ENCODE results near the gene RESP18.
"Not testable (repeated sequence)": the region's sequence is repeated elsewhere in the genome, so short reads cannot be mapped to it uniquely, and the experiment has no call there.

RESP18 gene

DNA sequence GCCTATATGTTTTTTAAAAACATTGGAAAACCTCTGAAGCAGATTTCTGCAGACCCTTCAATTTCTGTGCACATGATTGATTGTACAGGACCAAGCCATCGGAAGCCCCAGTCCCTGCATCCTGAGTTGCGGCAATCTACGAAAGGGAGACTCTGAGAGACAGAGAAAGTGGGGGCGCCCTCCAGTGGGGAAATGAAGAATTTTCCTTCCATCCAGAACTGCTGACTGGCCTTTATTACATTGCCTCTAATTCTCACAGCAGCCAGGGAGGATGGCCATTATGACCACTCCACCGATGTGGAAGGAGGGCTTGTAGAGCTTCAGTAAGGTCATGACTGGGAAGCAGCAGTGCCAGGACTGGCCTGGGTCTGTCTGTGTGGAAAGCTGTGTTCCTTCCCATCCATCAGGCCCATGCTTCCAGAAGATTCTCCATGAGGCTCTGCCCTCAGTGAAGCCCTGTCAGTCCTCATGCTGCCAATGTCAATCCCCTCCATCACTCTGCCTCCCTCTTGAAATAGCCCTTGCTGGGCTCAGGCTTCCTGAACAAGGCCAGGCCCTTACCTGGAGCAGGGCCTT lies 20.0 kb upstream of the RESP18 start:
- peak; percentile 31 to 72 for DNase-seq (ENCODE audit: low read depth in 1 of 2, low spot score in 1 of 2)
- in situ Hi-C loops (cut with HindIII; ENCODE audit: low pct_unique_long_range_greater_than_20kb, low sequenced_read_pairs), result no loop called here
- no peak for TF ChIP-seq JUND (IDR thresholded peaks at IDR 0.05; ENCODE audit: low read depth)

DNA sequence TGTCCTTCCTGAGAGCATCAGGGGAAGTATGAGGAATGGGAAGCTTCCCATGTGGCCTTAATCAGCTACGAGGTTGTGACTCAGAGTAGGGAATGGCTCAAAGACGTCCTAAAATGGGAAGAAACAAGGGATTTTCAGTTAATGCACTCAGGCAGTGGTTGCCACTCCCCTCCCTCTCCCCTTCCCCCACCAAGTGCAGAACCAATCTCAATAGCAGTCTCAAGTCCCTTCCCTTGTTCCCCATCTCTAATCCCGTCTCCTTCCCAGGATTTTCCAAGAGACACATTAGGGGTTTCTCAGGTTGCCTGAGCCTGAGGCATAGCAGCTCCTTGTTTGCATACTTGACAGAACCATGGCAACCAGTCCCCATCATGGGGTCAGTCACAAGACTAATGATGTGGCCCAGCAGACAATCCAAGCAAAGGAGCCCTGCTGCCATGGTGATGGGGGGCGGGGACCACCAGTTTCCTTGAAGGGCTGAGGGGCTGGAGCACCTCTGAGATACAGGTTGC lies 18.2 kb upstream of the RESP18 start:
- no peak for TF ChIP-seq JUND (IDR thresholded peaks at IDR 0.05; ENCODE audit: low read depth)
- in situ Hi-C loops (cut with HindIII; ENCODE audit: low pct_unique_long_range_greater_than_20kb, low sequenced_read_pairs), result no loop called here
- no peak for DNase-seq (ENCODE audit: low read depth in 1 of 2, low spot score in 1 of 2)

DNA sequence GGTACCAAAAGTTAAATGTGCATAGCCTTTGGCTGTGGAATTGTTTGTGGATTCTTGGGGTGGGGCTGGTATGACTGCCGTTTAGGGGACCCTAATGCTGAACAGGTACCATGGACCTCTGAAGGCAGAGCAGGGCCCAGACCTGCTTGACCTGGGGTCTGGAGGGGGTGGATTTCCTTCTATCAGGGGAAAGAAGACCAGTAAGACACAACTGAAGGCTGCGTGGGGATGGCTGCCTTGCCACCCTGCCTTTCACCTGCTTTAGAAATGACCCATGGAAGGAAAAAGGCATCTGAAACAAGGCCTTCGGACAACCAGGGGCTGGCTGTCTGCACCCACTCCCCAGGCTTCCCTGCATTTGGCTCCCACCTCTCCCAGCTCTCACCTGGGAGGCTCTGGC lies 17.7 kb upstream of the RESP18 start:
- DNase-seq (ENCODE audit: low read depth in 1 of 2, low spot score in 1 of 2), result no peak
- in situ Hi-C loops (cut with HindIII; ENCODE audit: low pct_unique_long_range_greater_than_20kb, low sequenced_read_pairs), result no loop called here
- no peak for TF ChIP-seq JUND (IDR thresholded peaks at IDR 0.05; ENCODE audit: low read depth)

DNA sequence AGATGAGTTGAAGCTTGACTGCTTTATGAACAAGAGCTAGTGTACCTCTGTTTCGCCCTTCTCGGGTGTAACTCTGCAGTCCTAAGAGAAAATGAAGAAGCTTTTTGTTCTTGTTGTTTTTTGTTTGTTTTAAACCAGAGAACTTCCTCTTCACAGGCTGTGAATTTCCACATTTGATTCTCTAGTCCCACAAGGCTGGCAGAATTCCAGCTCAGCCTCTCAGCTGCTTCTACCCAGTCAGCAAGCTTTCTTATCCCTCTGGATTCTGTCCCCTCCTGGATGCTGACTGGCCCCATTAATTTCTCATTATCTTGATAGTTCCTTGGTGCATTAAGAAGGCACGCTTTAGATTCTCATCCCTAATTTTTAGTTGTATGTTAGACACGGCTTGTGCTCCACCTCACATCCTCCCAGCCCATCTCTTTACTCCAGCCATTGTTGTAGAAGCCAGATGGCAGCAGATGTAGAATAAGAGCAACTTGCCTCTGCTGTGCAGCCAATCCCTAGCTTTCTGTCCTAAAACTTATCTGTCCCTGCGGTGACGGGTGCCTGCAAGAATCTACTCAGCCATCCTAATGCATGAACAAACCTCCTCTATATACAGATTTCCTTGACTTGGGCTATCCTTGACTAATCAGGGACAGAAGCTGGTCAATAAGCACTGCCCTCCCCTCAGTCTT lies 12.3 kb upstream of the RESP18 start:
- TF ChIP-seq JUND (IDR thresholded peaks at IDR 0.05; ENCODE audit: low read depth), result no peak
- in situ Hi-C loops (cut with HindIII; ENCODE audit: low pct_unique_long_range_greater_than_20kb, low sequenced_read_pairs), result no loop called here
- peak in 1 of 2 experiments; percentile 35 for DNase-seq (ENCODE audit: low read depth in 1 of 2, low spot score in 1 of 2)

GRCh38 chr2:219335373-219335786 lies 2.8 kb upstream of the RESP18 start:
- in situ Hi-C loops (cut with HindIII; ENCODE audit: low pct_unique_long_range_greater_than_20kb, low sequenced_read_pairs), result no loop called here
- no peak for DNase-seq (ENCODE audit: low read depth in 1 of 2, low spot score in 1 of 2)
- no peak for TF ChIP-seq JUND (IDR thresholded peaks at IDR 0.05; ENCODE audit: low read depth)

DNA sequence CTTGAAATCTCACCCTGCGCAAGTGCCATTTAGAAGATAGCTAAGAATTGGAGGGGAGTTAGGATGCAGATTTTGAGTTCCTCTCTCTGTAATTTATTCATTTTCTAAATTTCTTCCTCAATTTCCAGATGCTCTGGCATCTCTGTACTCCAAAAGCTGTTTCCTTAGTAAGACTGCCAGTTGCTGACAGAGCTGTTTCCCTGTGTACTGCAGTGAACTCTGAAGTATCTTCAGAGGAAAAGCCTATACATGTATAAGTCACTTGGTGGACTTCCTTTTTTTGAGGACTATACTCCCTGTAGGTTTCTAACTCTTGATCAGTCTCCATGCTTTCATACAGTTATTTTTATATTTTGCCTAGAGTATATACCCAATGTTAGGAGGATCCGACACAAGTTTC lies 1.5 kb upstream of the RESP18 start:
- no peak for DNase-seq (ENCODE audit: low read depth in 1 of 2, low spot score in 1 of 2)
- TF ChIP-seq JUND (IDR thresholded peaks at IDR 0.05; ENCODE audit: low read depth), result no peak
- in situ Hi-C loops (cut with HindIII; ENCODE audit: low pct_unique_long_range_greater_than_20kb, low sequenced_read_pairs), result no loop called here

DNA sequence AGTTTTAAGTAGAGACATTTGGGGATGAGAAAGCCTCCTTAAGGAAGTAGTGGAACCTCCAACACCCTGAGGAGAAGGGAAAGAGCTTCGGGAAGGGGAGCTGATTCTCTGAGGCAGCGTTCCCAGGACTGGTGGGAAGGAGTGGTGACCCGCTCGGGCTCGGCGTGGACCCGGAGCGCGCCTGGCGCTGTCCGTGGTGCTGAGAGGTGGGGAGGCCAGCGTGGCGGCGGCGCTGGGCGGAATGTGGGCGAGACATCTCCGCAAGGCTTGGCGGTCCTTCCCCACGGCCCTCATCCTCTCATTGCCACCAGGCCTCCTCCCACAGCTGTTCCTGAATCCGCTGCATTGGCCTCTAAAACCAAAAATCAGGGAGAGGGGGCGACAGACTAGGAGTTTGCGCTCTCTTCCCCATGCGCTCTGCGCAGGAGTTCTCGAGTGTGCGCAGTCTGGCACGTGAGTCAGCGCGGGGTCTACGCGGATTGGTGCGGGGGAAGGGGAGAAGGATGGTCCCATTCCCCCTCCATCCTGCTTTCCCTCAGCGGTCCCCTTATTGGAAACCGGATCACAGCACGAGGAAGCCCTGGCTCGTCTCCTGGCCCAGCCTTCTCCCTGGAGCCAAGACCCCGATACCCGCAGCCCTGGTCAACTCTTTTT lies 857 bp downstream of the RESP18 start:
- in situ Hi-C loops (cut with HindIII; ENCODE audit: low pct_unique_long_range_greater_than_20kb, low sequenced_read_pairs), result no loop called here
- DNase-seq (ENCODE audit: low read depth in 1 of 2, low spot score in 1 of 2), result no peak
- TF ChIP-seq JUND (IDR thresholded peaks at IDR 0.05; ENCODE audit: low read depth), result no peak

DNA sequence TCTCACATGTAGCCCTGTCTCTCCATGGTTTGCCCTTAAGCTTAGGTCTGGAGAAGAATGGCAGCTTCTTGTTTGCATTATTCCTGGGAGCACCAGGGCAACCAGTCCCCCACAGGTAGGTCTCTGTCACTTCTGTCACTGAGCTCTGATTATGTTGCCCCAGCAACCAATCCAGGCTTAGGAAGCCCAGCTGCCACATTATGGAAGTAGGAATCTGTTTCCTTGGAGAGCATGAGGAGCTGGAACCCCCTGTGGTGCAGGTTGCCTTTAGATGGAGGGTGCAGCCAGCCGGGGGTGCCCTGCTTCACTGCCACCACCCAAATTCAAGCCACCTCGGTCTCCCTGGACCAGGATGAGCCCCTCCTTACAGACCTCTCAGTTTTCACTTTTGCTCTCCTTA lies 4.8 kb downstream of the RESP18 start:
- in situ Hi-C loops (cut with HindIII; ENCODE audit: low pct_unique_long_range_greater_than_20kb, low sequenced_read_pairs), result no loop called here
- TF ChIP-seq JUND (IDR thresholded peaks at IDR 0.05; ENCODE audit: low read depth), result no peak

DNA sequence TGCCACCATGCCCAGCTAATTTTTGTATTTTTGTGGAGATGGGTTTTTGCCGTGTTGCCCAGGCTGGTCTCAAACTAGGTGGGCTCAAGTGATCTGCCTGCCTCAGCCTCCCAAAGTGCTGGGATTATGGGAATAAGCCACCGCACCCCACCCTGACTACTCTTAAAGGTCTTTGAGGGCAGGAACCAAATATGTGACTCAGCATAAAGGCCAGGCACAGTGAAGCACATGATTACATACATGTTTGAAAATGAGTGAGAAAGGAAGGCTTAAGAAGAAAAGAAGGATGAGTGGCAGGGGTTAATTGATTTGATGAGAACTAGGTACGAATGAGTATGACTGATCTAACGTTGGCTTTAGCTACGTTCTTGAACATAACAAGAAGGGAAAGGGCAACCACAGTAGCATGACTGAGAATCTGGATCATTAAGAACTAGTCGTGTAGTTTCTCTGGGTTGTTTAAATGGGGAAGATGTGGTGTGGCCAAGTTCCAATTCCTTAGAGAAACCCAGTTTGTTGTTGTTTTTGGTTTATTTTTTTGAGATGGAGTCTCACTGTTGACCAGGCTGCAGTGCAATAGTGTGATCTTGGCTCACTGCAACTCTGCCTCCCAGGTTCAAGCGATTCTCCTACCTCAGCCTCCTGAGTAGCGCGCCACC lies 6.8 kb downstream of the RESP18 start:
- TF ChIP-seq JUND (IDR thresholded peaks at IDR 0.05; ENCODE audit: low read depth), result no peak
- no peak for DNase-seq (ENCODE audit: low read depth in 1 of 2, low spot score in 1 of 2)
- in situ Hi-C loops (cut with HindIII; ENCODE audit: low pct_unique_long_range_greater_than_20kb, low sequenced_read_pairs), result no loop called here

More for the DNA sequence above, 4.8 kb downstream of the RESP18 start:
- DNase-seq (ENCODE audit: low read depth in 1 of 2, low spot score in 1 of 2), result no peak

GRCh38 chr2:219325136-219325535 lies 7.4 kb downstream of the RESP18 start:
- in situ Hi-C loops (cut with HindIII; ENCODE audit: low pct_unique_long_range_greater_than_20kb, low sequenced_read_pairs), result no loop called here
- no peak for TF ChIP-seq JUND (IDR thresholded peaks at IDR 0.05; ENCODE audit: low read depth)
- no peak for DNase-seq (ENCODE audit: low read depth in 1 of 2, low spot score in 1 of 2)

DNA sequence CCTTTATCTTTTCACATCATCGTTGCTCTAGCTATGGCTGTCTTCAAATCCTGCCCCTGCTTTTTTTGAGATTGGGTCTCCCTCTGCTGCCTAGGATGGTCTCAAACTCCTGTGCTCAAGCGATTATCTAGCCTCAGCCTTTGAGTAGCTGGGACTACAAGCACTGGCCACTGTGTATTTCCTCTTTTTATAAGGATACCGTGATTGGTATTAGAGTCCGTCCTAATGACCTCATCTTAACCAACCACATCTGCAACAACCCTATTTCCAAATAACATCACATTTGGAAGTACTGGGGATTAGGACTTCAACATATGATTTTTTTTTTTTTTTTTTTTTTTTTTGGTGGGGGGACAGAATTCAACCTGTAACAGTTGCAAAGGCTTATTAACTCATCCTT lies 9.1 kb downstream of the RESP18 start:
- no peak for DNase-seq (ENCODE audit: low read depth in 1 of 2, low spot score in 1 of 2)
- TF ChIP-seq JUND (IDR thresholded peaks at IDR 0.05; ENCODE audit: low read depth), result no peak
- in situ Hi-C loops (cut with HindIII; ENCODE audit: low pct_unique_long_range_greater_than_20kb, low sequenced_read_pairs), result no loop called here

DNA sequence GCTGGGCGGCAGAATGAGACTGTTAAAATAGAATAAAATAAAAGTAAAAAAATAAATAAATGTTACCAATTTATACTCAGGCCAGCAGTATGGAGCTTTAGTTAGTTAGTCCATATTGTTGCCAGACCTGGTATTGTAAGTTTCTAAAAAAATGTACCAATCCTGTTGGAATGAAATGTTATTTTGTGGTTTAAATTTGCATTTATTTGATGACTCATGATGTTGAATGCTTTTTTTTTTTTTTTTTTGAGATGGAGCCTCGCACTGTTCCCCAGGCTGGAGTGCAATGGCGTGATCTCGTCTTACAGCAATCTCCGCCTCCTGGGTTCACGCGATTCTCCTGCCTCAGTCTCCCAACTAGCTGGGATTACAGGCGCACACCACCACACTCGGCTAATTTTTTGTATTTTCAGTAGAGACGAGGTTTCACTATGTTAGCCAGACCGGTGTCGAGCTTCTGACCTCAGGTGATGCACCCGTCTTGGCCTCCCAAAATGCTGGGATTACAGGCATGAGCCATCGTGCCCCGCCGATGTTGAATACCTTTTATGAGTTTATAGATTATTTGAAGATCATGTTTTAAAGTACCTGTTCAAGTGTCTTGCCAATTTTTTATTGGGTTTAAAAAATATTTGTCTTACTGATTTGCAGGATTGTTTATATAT lies 17.6 kb downstream of the RESP18 start:
- TF ChIP-seq JUND (IDR thresholded peaks at IDR 0.05; ENCODE audit: low read depth), result no peak
- DNase-seq (ENCODE audit: low read depth in 1 of 2, low spot score in 1 of 2), result no peak
- in situ Hi-C loops (cut with HindIII; ENCODE audit: low pct_unique_long_range_greater_than_20kb, low sequenced_read_pairs), result no loop called here

- DNase-seq (ENCODE audit: low read depth in 1 of 2, low spot score in 1 of 2); in situ Hi-C loops (cut with HindIII; ENCODE audit: low pct_unique_long_range_greater_than_20kb, low sequenced_read_pairs): not testable (repeated sequence)
These were observed 19.8 kb downstream of the RESP18 start for GRCh38 chr2:219312683-219313263.

Data from T47D (cell line).